Effector memory CD8-positive, alpha-beta T cell (primary cell): ENCODE results near the gene UBAP2L.
"Not testable (repeated sequence)": the region's sequence is repeated elsewhere in the genome, so short reads cannot be mapped to it uniquely, and the experiment has no call there.

Experiments
- ATAC-seq: fragments of 150-1000 bp; cut with Tn5 transposase; replicated peaks from 2 replicates; pipeline ENCODE4 v1.10.0; 2021; ENCODE audit warnings: mild to moderate bottlenecking, moderate library complexity
- DNase-seq, 3 experiments: peaks; one replicate each; pipeline ENCODE4 v3.0.0; 2021
- H3K27ac Mint-ChIP-seq, 2 donors: one replicate each; pipeline ENCODE4 v1.8.0; 2022; ENCODE audit warnings: mild to moderate bottlenecking in 2 of 2, mixed read lengths in 2 of 2, moderate library complexity in 2 of 2
- H3K27me3 Mint-ChIP-seq, 2 donors: one replicate each; pipeline ENCODE4 v1.8.0; 2022; ENCODE audit warnings: mixed read lengths in 2 of 2
- H3K36me3 Mint-ChIP-seq: one replicate; pipeline ENCODE4 v1.8.0; 2022; ENCODE audit warnings: mild to moderate bottlenecking, moderate library complexity, mixed read lengths; ENCODE audit not compliant: insufficient read depth
- H3K4me1 Mint-ChIP-seq, 2 donors: one replicate each; pipeline ENCODE4 v1.8.0; 2022; ENCODE audit warnings: low read depth in 2 of 2, mixed read lengths in 2 of 2
- H3K4me3 Mint-ChIP-seq, 2 donors: one replicate each; pipeline ENCODE4 v1.8.0; 2022; ENCODE audit warnings: mild to moderate bottlenecking in 2 of 2, mixed read lengths in 2 of 2, moderate library complexity in 2 of 2
- H3K9me3 Mint-ChIP-seq, 2 donors: one replicate each; pipeline ENCODE4 v1.8.0; 2022; ENCODE audit warnings: mixed read lengths in 2 of 2

UBAP2L gene

DNA sequence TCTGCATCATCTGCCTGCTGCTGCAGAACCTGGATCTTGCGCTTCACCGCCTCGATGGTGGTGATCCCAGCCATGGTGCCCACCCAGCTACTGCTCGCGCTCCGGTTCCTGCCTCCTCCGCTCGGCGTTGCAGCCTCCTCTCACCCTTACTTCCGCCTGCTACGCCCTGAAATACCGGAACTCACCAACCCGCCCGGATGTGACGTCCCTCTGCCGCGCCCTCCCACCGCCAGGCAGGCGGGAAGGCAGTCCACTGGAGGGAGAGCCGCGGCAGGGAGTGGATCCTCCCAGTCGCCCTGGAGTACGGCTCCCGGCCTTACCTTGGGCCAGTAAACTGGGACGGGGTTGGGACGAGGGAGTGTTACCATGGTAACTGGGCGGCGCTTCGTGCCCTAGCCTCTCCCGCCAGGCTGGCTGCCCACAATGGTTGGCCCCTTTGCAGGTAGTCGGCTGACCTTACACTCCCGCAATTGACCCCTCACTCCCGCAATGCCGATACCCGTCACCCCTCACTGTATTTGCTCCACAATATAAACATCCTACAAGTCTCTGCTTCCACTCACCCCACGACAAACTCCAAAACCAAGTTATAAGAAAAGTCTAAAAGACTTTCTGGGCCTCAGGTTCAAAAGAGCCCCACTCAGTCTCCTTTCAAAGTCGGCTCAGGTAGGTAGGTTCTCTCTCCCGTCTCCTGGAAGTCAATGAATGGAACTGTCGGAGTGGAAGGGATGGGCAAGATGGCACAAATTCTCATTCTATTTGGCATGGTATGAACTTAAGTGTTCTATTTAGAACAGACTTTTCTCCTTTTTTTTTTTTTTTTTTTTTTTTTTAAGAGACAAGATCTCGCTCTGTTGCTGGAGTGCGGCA, 37.5 kb upstream of the UBAP2L start:
- DNase-seq: peak; percentile 89 to 96 (median 91)
- Mint-ChIP-seq H3K27me3 (peaks cover 7 to 8% of the 10 kb centered on the region in 2 donors), H3K36me3 (peaks cover 34% of the 10 kb centered on the region), H3K27ac (peak overlapping the region; percentile 85 to 96), H3K9me3 (no peaks in the 10 kb centered on the region), H3K4me1 (peaks cover 40 to 47% of the 10 kb centered on the region in 2 donors), H3K4me3 (peak overlapping the region; percentile 96 to 100)
- ATAC-seq: peak; percentile 82

DNA sequence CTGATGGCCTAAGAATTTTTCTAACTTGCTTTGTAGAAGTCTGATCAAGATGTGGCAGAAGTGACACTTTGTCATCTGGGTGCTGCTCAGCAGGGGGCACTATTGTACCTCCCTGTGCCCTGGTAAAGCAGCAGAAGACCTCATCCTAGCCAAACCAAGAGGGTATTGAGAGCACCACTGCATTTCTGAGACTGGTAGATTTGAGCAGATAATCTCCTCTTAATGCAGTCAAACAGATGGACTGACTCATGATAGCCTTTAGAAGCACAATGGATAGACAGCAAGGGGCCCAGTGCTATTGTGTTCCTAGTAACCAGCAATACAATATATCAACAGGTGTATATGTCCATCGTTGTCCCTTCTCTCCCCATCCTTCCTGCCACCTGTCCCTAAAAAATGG, 34.6 kb upstream of the UBAP2L start:
- DNase-seq: peak; percentile 50 to 53 (median 51)
- Mint-ChIP-seq H3K4me3 (no peak overlapping the region), H3K27ac (no peak overlapping the region), H3K9me3 (no peaks in the 10 kb centered on the region), H3K27me3 (peaks cover 7 to 12% of the 10 kb centered on the region in 2 donors), H3K36me3 (peaks cover 18% of the 10 kb centered on the region), H3K4me1 (peaks cover 16 to 22% of the 10 kb centered on the region in 2 donors)
- no peak for ATAC-seq

DNA sequence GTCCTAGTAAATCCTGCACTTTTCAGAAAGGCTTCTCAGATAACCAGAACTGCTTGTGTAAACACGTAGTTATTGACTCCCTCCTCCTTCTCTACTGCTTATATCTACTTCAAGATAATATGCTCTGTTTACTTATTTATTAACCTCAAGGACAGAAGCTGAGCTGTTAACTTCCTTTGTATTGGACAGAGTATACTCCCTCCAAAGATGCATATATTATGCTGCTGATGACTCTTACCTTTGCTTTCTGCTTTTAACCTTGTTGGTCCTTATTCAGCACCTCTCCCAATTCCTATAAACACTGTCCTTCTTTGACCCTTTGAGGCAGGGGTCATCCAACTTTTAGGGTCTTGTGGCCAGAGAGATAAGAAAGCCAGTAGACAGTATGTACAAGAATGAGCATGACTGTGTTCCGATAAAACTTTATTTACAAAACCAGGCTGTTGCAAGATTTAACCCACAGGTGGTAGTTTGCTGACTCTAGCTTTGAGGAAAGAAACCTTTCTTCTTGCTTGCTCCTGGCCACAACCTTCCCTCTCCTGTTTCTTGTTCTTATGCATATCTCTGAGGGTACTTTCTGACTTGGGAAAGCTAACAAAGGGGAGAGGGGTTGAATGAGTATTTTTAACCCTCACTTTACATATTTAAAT, 33.8 kb upstream of the UBAP2L start:
- Mint-ChIP-seq H3K4me3 (no peak overlapping the region), H3K9me3 (no peaks in the 10 kb centered on the region), H3K36me3 (peaks cover 12% of the 10 kb centered on the region), H3K27me3 (peaks cover 10 to 20% of the 10 kb centered on the region in 2 donors), H3K27ac (no peak overlapping the region), H3K4me1 (peaks cover 8 to 14% of the 10 kb centered on the region in 2 donors)
- ATAC-seq: no peak
- DNase-seq: no peak

DNA sequence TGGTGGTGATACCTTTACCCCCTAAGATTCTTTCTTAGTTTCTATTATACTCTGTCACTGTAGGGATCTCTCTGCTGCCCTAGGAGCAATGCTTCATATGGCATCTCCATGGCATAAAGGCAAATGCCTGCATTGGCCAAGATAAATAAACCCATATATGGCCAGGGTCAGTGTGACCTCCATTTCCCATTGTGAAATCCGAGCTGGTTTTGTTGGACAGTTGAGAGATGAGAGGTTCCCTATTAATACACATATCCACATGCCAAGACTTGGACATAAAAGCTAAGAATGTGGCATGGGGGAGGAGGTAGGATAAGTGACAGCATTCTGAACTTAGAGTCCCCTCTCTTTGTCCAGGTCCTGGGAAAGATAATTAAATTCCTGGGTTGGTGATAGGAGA, 30.2 kb upstream of the UBAP2L start:
- Mint-ChIP-seq H3K27ac (no peak overlapping the region), H3K36me3 (no peaks in the 10 kb centered on the region), H3K4me1 (no peaks in the 10 kb centered on the region), H3K4me3 (no peak overlapping the region), H3K9me3 (no peaks in the 10 kb centered on the region), H3K27me3 (peaks cover 34 to 55% of the 10 kb centered on the region in 2 donors)
- ATAC-seq (no peak), DNase-seq (no peak)

DNA sequence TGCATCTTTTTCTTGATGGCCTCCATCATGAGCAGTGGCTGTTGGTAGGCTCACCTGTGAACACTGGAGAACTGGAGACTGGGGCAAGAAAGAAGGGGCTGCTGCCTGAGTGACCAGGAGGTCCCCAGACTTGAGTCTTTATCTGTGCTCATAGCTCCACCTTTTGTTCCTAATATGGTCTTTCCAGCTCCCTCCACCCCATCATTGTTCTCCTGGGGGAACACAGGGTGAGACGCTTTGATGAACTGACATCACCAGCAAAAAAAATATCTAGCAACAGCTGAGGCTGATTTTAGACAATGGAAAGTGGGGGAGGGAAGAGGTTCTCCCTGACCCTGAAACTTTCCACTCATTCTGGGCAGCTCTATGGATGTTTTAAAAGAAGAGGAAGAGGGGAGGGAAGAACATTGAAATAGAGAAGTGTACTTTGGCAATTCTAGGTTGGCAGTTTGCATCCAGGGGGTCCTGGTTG, 28.7 kb upstream of the UBAP2L start, which contains the start of gene TPM3:
Gene TPM3 (minus strand): TSS at position 111 of the 472 bp plus-strand sequence. CDS start 82 bp downstream, at position 29.
- Mint-ChIP-seq H3K27me3 (peaks cover 34 to 55% of the 10 kb centered on the region in 2 donors), H3K36me3 (no peaks in the 10 kb centered on the region), H3K4me1 (no peaks in the 10 kb centered on the region), H3K27ac (no peak within 1 kb of the TSS), H3K4me3 (no peak within 1 kb of the TSS), H3K9me3 (no peaks in the 10 kb centered on the region)
- DNase-seq (no peak), ATAC-seq (no peak)

DNA sequence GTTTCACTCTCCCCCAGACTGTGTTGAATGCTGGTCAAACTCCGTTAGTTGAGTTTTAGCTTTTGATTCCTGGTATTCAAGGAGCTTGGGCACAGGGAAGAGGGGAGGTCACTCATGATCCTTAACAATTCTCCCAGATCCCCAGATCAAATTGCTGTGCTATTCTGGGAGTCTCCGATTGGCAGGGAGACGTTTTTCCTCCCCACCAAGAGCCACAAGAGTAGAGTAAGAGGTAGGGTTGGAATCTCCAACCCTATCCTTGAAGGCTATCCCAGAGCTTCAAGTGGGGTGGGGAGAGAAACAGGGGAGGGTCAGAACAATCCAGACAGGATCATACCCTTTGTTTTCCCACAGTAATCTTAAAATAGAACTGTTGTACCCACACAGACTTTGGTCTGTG, 28.3 kb upstream of the UBAP2L start:
- no peaks in the 10 kb centered on the region for H3K36me3 Mint-ChIP-seq
- no peaks in the 10 kb centered on the region for H3K9me3 Mint-ChIP-seq
- peaks cover 33 to 55% of the 10 kb centered on the region in 2 donors for H3K27me3 Mint-ChIP-seq
- no peak for ATAC-seq
- no peaks in the 10 kb centered on the region for H3K4me1 Mint-ChIP-seq
- H3K27ac Mint-ChIP-seq: no peak overlapping the region
- H3K4me3 Mint-ChIP-seq: no peak overlapping the region
- DNase-seq: no peak

DNA sequence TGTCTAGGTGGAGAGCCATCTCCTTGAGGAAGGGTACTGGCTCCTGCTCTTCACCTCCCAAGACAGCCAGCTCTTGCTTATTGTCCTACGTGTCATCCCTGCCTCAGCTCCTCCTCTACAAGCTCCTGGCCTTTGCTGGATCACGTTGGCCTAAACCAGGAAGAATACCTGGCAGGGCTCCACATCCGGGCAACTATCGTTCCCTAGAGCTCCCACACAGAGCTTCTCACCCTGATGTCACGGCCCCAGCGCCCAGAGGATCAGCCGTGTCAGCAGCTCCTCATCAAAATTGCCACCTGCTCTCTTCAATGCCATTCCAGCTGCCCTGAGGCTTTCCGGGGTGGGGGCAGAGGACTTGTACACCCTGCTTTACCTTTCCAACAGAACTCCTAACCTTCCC, 26.9 kb upstream of the UBAP2L start:
- H3K27me3 Mint-ChIP-seq: peaks cover 27 to 47% of the 10 kb centered on the region in 2 donors
- H3K27ac Mint-ChIP-seq: no peak overlapping the region
- no peak for ATAC-seq
- H3K9me3 Mint-ChIP-seq: no peaks in the 10 kb centered on the region
- DNase-seq: no peak
- H3K36me3 Mint-ChIP-seq: no peaks in the 10 kb centered on the region
- no peaks in the 10 kb centered on the region for H3K4me1 Mint-ChIP-seq
- H3K4me3 Mint-ChIP-seq: no peak overlapping the region

DNA sequence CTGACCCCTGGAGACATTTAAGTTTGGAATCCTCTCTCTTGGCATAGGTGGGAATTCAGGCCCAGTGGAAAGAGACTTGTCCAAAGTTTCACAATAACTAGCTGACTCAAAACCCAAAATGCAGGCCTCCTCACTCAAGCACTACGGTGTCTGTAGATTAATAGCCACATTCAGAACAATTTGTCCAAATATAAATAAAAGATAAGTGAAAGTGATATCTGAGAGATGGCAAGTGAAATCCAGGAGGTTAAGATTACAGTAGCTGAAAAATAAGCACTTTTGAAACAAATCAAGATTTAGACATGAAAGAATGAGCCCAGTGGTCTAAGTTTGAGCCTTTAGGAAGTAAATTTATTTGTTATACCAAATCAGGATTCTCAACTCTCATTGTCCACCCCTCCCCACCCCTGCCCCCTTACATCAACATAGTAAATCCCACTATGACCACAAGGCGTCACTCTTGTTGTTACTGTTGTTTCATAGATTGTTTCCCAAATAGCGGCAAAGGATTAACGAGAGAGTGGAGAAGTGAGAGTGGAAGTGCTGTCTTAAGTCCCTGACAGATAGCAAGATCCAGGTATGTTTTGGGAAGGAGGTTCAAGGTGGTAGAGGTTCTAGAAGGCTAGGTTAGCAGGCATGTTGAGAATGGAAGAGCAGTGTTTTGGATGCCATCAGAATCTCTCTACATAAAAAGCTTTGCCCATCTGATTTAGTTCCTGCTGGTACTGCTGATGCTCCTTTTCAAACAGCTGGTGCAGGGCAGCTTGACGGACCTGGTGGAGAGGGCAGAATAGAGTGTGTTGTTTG, 21.8 kb upstream of the UBAP2L start:
- H3K36me3 Mint-ChIP-seq: peaks cover 3% of the 10 kb centered on the region
- peaks cover 5 to 15% of the 10 kb centered on the region in 2 donors for H3K27me3 Mint-ChIP-seq
- no peaks in the 10 kb centered on the region for H3K4me1 Mint-ChIP-seq
- H3K4me3 Mint-ChIP-seq: no peak overlapping the region
- DNase-seq (peak; percentile 43 to 52 (median 46)), ATAC-seq (peak; percentile 76)
- H3K9me3 Mint-ChIP-seq: no peaks in the 10 kb centered on the region
- H3K27ac Mint-ChIP-seq: no peak overlapping the region

DNA sequence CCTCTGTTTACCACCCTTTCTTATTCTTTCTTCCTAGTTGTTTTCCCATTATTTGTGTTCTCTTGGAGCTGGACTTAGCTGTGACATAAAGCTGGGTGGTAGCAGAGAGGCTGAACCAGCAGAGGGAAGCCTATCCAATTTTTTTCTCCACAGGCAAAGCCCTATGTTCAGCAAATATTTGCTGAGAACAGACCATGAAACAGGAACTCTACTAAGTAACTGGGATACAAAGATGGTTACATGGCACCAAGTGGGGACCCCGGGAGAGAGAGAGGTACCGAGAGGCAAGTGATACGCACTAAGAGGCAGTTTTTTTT, 21.2 kb upstream of the UBAP2L start:
- Mint-ChIP-seq H3K4me1 (no peaks in the 10 kb centered on the region), H3K4me3 (no peak overlapping the region)
- no peak for ATAC-seq

DNA sequence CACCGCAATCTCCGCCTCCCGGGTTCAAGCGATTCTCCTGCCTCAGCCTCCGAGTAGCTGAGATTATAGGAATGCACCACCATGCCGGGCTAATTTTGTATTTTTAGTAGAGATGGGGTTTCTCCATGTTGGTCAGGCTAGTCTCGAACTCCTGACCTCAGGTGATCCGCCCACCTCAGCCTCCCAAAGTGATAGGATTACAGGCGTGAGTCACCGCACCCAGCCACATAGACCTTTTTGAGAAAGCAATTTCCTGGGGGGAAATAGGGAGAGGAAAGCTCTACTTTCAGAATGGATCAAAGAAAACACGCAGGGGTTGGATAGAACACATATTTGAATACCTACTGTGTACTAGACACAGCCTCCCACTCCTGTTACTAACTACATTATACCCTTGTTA, 15.0 kb upstream of the UBAP2L start:
- ATAC-seq, H3K9me3 Mint-ChIP-seq, DNase-seq, H3K4me3 Mint-ChIP-seq, H3K4me1 Mint-ChIP-seq, H3K27me3 Mint-ChIP-seq: not testable (repeated sequence)
- Mint-ChIP-seq H3K27ac (peak overlapping the region; percentile 52 to 67), H3K36me3 (peaks cover 54% of the 10 kb centered on the region)

More for the DNA sequence above, 21.2 kb upstream of the UBAP2L start:
- Mint-ChIP-seq H3K9me3 (no peaks in the 10 kb centered on the region), H3K27me3 (peaks cover 0 to 9% of the 10 kb centered on the region in 2 donors), H3K36me3 (peaks cover 5% of the 10 kb centered on the region), H3K27ac (no peak overlapping the region)
- DNase-seq: no peak

DNA sequence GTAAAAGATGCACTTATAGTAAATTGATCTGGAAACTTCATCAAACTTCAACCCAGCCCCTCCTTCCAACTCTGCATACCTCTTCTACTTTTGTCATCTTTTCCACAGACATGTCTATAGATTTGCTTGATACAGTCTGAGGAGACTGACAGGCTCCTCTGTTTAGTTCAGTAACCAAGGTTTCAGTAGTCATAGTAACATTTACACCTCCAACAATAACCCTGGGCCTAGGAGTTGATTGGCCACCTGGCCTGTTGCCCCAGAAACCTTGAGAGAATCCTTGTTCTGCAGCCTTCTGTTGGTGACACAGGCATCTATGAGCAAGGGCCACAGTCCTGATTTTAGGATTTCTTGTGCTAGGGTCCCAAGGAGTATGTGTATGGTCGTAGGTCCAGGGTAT, 14.6 kb upstream of the UBAP2L start, which contains the start of gene CFAP141:
Gene CFAP141 (minus strand): TSS at position 138 of the 400 bp plus-strand sequence. CDS start 26 bp downstream, at position 112.
- Mint-ChIP-seq H3K4me1 (no peaks in the 10 kb centered on the region), H3K36me3 (peaks cover 56% of the 10 kb centered on the region), H3K27ac (peak within 1 kb of the TSS; percentile 52 to 67), H3K9me3 (no peaks in the 10 kb centered on the region), H3K27me3 (no peaks in the 10 kb centered on the region), H3K4me3 (no peak within 1 kb of the TSS)
- ATAC-seq: peak; percentile 56
- DNase-seq: no peak

DNA sequence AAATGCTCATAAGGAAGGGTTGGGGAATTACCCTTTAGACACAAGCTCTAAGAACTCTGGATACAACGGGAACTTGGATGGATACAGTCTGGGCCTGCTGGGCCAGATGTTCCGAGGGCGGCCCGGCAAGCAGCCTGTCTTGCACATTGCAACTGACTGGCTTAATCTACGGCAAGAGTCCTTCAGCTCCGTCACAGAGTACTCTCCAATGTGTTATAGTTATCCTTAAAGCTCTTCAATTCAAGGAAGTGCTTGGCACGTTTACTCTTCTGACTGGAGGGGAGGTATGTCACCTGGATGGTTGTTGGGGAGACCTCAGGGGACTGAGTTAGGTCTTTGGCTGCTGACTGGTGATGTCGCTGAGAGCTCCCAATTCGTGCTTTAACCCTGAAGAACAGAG, 13.5 kb upstream of the UBAP2L start:
- peaks cover 64% of the 10 kb centered on the region for H3K36me3 Mint-ChIP-seq
- no peak overlapping the region for H3K4me3 Mint-ChIP-seq
- H3K27me3 Mint-ChIP-seq: no peaks in the 10 kb centered on the region

More for the DNA sequence above, 13.5 kb upstream of the UBAP2L start:
- no peak for ATAC-seq
- no peak for DNase-seq
- Mint-ChIP-seq H3K4me1 (no peaks in the 10 kb centered on the region), H3K9me3 (no peaks in the 10 kb centered on the region), H3K27ac (no peak overlapping the region)
